Measurements from ENCODE around the gene VPS45. TPM values are rescaled to one million over a fixed set of nuclear protein-coding genes. Genes with fewer than 3 reads are reported as not detected.

The VPS45 gene
- total and polyA plus RNA-seq, 2 of the 13 experiments (the other 11 are each of a cell fraction or from before 2014, with no cell fraction given): 15.2 to 25.2 TPM

DNA sequence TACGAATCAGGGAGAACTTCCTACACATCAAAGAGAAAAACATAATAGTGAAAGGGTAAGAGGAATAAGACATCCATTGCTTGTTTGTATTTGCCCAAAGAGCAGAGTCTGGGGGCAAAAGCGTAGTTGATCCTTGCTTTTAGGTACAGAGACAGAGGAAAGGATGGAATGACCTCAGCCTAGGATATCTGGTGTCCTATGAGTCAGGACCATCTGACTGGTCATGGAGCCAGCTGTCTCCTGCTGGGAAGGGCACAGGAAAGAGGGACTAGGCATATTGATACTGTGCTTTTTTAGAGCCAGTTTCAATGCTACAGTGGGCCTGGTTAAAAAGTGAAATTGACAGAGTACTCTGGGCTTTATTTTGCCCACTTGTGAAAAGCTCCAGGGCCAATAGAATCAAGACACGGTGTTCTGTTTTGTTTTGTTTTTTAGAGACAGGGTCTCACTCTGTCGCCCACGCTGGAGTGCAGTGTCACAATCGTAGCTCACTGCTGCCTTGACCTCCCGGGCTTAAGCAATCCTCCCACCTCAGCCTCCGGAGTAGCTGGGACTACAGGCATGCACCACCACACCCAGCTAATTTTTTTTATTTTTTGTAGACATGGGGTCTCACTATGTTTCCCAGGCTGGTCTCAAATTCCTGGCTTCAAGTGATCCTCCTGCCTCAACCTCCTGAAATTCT is 85.3 kb downstream of the VPS45 start:
- Histone ChIP-seq H3K9me3 (ENCODE audit: low read length) (no peaks in the 10 kb centered on the region), H3K36me3 (replicated peaks in 1 of 2; ENCODE audit: control insufficient read depth in 1 of 2, insufficient read depth in 2 of 2, low read length in 2 of 2) (peaks cover 1 to 25% of the 10 kb centered on the region in 2 experiments; a peak in 3 of 5 replicates), H3K9ac (ENCODE audit: insufficient read depth, low read depth, low read length) (no peak overlapping the region), H3K79me2 (ENCODE audit: insufficient read depth, low read length) (no peaks in the 10 kb centered on the region), H4K20me1 (ENCODE audit: insufficient read depth, low read length) (no peaks in the 10 kb centered on the region), H3K4me2 (ENCODE audit: low read depth, low read length) (no peak overlapping the region), H3K27ac (ENCODE audit: extremely low read length, insufficient read depth, low read length) (no peak overlapping the region), H2AFZ (ENCODE audit: low read length) (no peak overlapping the region), H3K4me1 (ENCODE audit: insufficient read depth, low read length) (peaks cover 25% of the 10 kb centered on the region), H3K27me3 (ENCODE audit: control insufficient read depth in 1 of 2, insufficient read depth in 2 of 2, low read length in 2 of 2) (no peaks in the 10 kb centered on the region), H3K4me3 (replicated peaks in 1 of 3; ENCODE audit: insufficient read depth in 1 of 3, low read depth in 2 of 3, low read length in 3 of 3) (no peak overlapping the region)
- no TSS peak for BruUV-seq (replicated peaks)
- ChIA-PET CTCF (ENCODE audit: low intra/inter-chr PET ratio, low total read pairs) (no interaction called here), POLR2A (no interaction called here)
- DNase-seq (ENCODE audit: low spot score) (peak; percentile 19), FAIRE-seq (no peak), ATAC-seq (no peak)
- WGBS (ENCODE audit: low lambda C conversion rate): 94% methylated on average over 8 of the region's 8 CpGs
- no peak for TF ChIP-seq ZNF629 (CRISPR knock-in tag; conservative IDR thresholded peaks at IDR 0.05)
- no peak for TF ChIP-seq RBAK (CRISPR knock-in tag; IDR thresholded peaks at IDR 0.05)
- TF ChIP-seq EP300 (IDR thresholded peaks at IDR 0.05; ENCODE audit: low read depth in 2 of 2, low read length in 2 of 2): no peak
- TF ChIP-seq EP300 (CRISPR knock-in tag; IDR thresholded peaks at IDR 0.05; ENCODE audit: borderline replicate concordance): no peak
- TF ChIP-seq, protein P1, sequence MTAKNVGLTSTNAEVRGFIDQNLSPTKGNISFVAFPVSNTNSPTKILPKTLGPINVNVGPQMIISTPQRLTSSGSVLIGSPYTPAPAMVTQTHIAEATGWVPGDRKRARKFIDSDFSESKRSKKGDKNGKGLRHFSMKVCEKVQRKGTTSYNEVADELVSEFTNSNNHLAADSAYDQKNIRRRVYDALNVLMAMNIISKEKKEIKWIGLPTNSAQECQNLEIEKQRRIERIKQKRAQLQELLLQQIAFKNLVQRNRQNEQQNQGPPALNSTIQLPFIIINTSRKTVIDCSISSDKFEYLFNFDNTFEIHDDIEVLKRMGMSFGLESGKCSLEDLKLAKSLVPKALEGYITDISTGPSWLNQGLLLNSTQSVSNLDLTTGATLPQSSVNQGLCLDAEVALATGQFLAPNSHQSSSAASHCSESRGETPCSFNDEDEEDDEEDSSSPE (CRISPR knock-in tag; IDR thresholded peaks at IDR 0.05): no peak
- no peak for TF ChIP-seq ZNF501 (CRISPR knock-in tag; IDR thresholded peaks at IDR 0.05)
- TF ChIP-seq ZNF614 (CRISPR knock-in tag; IDR thresholded peaks at IDR 0.05; ENCODE audit: borderline replicate concordance): no peak
- TF ChIP-seq ISL2 (CRISPR knock-in tag; IDR thresholded peaks at IDR 0.05): no peak
- no peak for TF ChIP-seq ZNF577 (CRISPR knock-in tag; IDR thresholded peaks at IDR 0.05; ENCODE audit: borderline replicate concordance, low read depth)
- no peak for TF ChIP-seq ETV5 (CRISPR knock-in tag; IDR thresholded peaks at IDR 0.05; ENCODE audit: borderline replicate concordance)
- TF ChIP-seq, protein P2, sequence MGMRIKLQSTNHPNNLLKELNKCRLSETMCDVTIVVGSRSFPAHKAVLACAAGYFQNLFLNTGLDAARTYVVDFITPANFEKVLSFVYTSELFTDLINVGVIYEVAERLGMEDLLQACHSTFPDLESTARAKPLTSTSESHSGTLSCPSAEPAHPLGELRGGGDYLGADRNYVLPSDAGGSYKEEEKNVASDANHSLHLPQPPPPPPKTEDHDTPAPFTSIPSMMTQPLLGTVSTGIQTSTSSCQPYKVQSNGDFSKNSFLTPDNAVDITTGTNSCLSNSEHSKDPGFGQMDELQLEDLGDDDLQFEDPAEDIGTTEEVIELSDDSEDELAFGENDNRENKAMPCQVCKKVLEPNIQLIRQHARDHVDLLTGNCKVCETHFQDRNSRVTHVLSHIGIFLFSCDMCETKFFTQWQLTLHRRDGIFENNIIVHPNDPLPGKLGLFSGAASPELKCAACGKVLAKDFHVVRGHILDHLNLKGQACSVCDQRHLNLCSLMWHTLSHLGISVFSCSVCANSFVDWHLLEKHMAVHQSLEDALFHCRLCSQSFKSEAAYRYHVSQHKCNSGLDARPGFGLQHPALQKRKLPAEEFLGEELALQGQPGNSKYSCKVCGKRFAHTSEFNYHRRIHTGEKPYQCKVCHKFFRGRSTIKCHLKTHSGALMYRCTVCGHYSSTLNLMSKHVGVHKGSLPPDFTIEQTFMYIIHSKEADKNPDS (CRISPR knock-in tag; IDR thresholded peaks at IDR 0.05): no peak
- no peak for TF ChIP-seq SAP130 (CRISPR knock-in tag; IDR thresholded peaks at IDR 0.05; ENCODE audit: low read depth)
- no peak for TF ChIP-seq REL (CRISPR knock-in tag; conservative IDR thresholded peaks at IDR 0.05)
- TF ChIP-seq KLF6 (CRISPR knock-in tag; IDR thresholded peaks at IDR 0.05): no peak
- TF ChIP-seq ZNF777 (CRISPR knock-in tag; IDR thresholded peaks at IDR 0.05): no peak
- TF ChIP-seq NFE2L2 (IDR thresholded peaks at IDR 0.05; ENCODE audit: low read length): no peak
- in situ Hi-C loops (cut with HindIII; ENCODE audit: extremely low pct_ligation_motif_present, low pct_unique_long_range_greater_than_20kb): no loop called here
- intact Hi-C loops (cut with micrococcal nuclease; ENCODE audit: unreplicated experiment): no loop called here

Data from HepG2 (cell line).